ENCODE data around the gene MT3.

The MT3 gene

GRCh38 chr16:56583351-56584168, 5.8 kb upstream of the MT3 start:
- H3K36me3 ChIP-seq (ENCODE audit: control insufficient read depth, low read depth, low read length) = no peaks in the 10 kb centered on the region
- H3K4me1 ChIP-seq (ENCODE audit: control insufficient read depth, low read depth, low read length) = no peaks in the 10 kb centered on the region
- no peak overlapping the region for H3K27ac ChIP-seq (ENCODE audit: low read length)
- no peaks in the 10 kb centered on the region for H3K9me3 ChIP-seq (ENCODE audit: control insufficient read depth, low read depth, low read length)
- peaks cover 19% of the 10 kb centered on the region for H3K27me3 ChIP-seq (ENCODE audit: control insufficient read depth, insufficient read depth, low read length)
- H3K9ac ChIP-seq (ENCODE audit: low read length) = no peak overlapping the region
- H3K4me3 ChIP-seq (ENCODE audit: low read length) = no peak overlapping the region

GRCh38 chr16:56584276-56584675, 5.1 kb upstream of the MT3 start:
- Histone ChIP-seq H3K27me3 (ENCODE audit: control insufficient read depth, insufficient read depth, low read length) (peaks cover 26% of the 10 kb centered on the region), H3K9me3 (ENCODE audit: control insufficient read depth, low read depth, low read length) (no peaks in the 10 kb centered on the region), H3K27ac (ENCODE audit: low read length) (no peak overlapping the region), H3K9ac (ENCODE audit: low read length) (no peak overlapping the region), H3K36me3 (ENCODE audit: control insufficient read depth, low read depth, low read length) (no peaks in the 10 kb centered on the region), H3K4me1 (ENCODE audit: control insufficient read depth, low read depth, low read length) (no peaks in the 10 kb centered on the region), H3K4me3 (ENCODE audit: low read length) (no peak overlapping the region)

- Histone ChIP-seq H3K27me3 (ENCODE audit: control insufficient read depth, insufficient read depth, low read length) (peaks cover 51% of the 10 kb centered on the region), H3K4me3 (ENCODE audit: low read length) (peak overlapping the region; percentile 61)
Observed at GRCh38 chr16:56588781-56589140, 567 bp upstream of the MT3 start.

DNA sequence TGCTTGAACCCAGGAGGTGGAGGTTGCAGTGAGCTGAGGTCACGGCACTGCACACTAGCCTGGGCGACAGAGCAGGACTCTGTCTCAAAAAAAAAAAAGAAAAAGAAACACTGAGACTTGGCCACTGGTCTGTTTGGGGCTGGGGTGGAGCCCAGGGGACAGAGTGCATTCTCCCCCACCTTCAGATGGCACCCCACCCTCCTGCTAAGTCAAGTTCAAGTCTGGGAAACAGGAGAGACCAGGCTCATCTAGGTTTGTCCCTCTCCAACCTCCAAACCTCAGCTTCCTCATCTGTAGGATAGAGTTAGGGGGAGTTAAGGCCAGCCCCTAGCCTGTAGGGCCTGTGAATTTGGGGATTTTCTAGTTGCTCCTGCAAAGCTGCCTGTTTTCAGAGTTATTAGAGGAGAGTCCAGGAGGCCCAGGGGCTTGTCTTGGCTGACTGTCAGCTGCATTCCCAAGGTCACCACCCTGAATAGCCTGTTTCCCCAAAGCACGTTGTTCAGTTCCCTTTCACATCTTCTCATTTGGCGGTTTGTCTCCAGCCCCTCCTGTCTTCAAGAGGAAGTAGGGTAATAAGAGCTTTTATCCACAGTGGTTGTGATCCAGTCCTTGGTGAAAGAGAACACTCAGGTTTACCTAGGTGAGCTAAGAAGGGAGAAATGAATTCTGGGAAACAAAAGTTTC, 2.2 kb downstream of the MT3 start:
- Histone ChIP-seq H3K36me3 (ENCODE audit: control insufficient read depth, low read depth, low read length) (no peaks in the 10 kb centered on the region), H3K4me1 (ENCODE audit: control insufficient read depth, low read depth, low read length) (no peaks in the 10 kb centered on the region), H3K4me3 (ENCODE audit: low read length) (no peak overlapping the region), H3K9ac (ENCODE audit: low read length) (no peak overlapping the region), H3K9me3 (ENCODE audit: control insufficient read depth, low read depth, low read length) (no peaks in the 10 kb centered on the region), H3K27ac (ENCODE audit: low read length) (no peak overlapping the region), H3K27me3 (ENCODE audit: control insufficient read depth, insufficient read depth, low read length) (peaks cover 51% of the 10 kb centered on the region)

More at GRCh38 chr16:56588781-56589140, 567 bp upstream of the MT3 start:
- H3K9ac ChIP-seq (ENCODE audit: low read length) = no peak overlapping the region
- no peaks in the 10 kb centered on the region for H3K36me3 ChIP-seq (ENCODE audit: control insufficient read depth, low read depth, low read length)
- no peaks in the 10 kb centered on the region for H3K4me1 ChIP-seq (ENCODE audit: control insufficient read depth, low read depth, low read length)
- no peaks in the 10 kb centered on the region for H3K9me3 ChIP-seq (ENCODE audit: control insufficient read depth, low read depth, low read length)
- H3K27ac ChIP-seq (ENCODE audit: low read length) = no peak overlapping the region

DNA sequence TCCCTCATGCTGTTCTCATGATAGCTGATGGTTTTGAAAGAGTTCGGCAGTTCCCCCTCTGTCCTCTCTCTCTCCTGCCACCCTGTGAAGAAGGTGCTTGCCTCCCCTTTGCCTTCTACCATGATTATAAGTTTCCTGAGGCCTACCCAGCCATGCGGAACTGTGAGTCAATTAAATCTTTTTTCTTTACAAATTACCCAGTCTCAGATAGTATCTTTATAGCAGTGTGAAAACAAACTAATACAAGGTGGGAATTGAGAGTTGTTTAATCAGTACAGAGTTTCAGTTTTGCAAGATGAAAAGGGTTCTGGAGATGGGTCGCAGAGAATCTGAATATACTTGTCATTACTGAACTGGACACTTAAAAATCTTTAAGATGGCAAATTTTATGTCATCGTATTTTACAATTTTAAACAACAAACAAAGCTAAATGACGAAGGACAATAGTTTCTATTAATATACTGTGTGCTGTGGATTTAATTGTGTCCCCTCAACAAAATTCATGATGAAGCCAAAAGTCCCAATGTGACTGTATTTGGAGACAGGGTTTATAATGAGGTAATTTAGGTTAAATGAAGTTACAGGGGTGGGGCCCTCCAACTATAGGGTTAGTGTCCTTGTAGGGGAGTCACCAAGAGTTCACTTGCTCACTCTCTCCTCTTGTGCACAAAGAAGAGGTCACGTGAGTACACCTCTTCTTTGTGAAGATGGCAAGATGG, 4.4 kb downstream of the MT3 start:
- no peaks in the 10 kb centered on the region for H3K9me3 ChIP-seq (ENCODE audit: control insufficient read depth, low read depth, low read length)
- H3K36me3 ChIP-seq (ENCODE audit: control insufficient read depth, low read depth, low read length) = no peaks in the 10 kb centered on the region
- no peak overlapping the region for H3K4me3 ChIP-seq (ENCODE audit: low read length)
- H3K4me1 ChIP-seq (ENCODE audit: control insufficient read depth, low read depth, low read length) = no peaks in the 10 kb centered on the region
- peaks cover 31% of the 10 kb centered on the region for H3K27me3 ChIP-seq (ENCODE audit: control insufficient read depth, insufficient read depth, low read length)
- no peak overlapping the region for H3K27ac ChIP-seq (ENCODE audit: low read length)
- no peak overlapping the region for H3K9ac ChIP-seq (ENCODE audit: low read length)

DNA sequence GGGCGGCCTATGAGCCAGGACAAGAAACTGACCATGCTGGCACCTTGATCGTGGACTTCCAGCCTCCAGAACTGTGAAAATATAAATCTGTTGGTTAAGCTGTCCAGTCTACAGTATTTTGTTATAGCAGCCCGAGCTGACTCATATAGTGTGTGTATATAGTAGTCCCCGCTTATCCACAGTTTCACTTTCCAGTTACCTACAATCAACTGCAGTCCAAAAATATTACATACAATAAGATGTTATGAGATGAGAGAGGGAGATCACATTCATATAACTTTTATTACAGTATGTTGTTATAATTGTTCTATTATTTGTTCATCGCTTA, 4.9 kb downstream of the MT3 start:
- H3K4me3 ChIP-seq (ENCODE audit: low read length) = no peak overlapping the region
- no peaks in the 10 kb centered on the region for H3K36me3 ChIP-seq (ENCODE audit: control insufficient read depth, low read depth, low read length)
- no peaks in the 10 kb centered on the region for H3K4me1 ChIP-seq (ENCODE audit: control insufficient read depth, low read depth, low read length)
- no peak overlapping the region for H3K9ac ChIP-seq (ENCODE audit: low read length)
- H3K27me3 ChIP-seq (ENCODE audit: control insufficient read depth, insufficient read depth, low read length) = peaks cover 26% of the 10 kb centered on the region
- no peaks in the 10 kb centered on the region for H3K9me3 ChIP-seq (ENCODE audit: control insufficient read depth, low read depth, low read length)
- H3K27ac ChIP-seq (ENCODE audit: low read length) = no peak overlapping the region

DNA sequence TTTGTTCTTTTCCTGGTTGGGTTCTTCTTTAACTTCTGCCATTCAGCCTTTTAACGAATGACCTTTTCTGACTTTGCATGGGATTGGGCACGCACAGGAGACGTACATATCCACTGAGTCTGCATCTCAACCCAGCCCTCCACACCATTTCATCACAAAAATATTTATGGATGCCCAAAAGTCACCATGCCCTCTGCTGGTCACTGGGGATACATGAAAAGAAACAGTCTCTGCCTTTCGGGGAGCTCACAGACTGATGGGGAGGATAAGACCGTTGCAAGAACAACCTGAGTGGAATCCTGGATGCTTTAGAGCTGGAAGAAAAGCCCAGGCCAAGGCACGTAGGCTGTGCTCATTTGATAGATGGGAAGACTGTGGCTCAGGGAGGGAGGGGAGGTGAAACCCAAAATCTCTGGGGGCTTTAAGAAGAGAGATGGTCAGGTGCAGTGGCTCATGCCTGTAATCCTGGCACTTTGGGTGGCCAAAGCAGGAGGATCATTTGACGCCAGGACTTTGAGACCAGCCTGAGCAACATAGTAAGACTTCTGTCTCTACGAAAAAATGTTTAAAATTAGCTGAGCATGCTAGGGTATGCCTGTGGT, 11.2 kb downstream of the MT3 start:
- H3K27me3 ChIP-seq (ENCODE audit: control insufficient read depth, insufficient read depth, low read length) = peaks cover 4% of the 10 kb centered on the region
- H3K27ac ChIP-seq (ENCODE audit: low read length) = no peak overlapping the region
- H3K9me3 ChIP-seq (ENCODE audit: control insufficient read depth, low read depth, low read length) = no peaks in the 10 kb centered on the region
- H3K4me1 ChIP-seq (ENCODE audit: control insufficient read depth, low read depth, low read length) = no peaks in the 10 kb centered on the region
- no peak overlapping the region for H3K4me3 ChIP-seq (ENCODE audit: low read length)
- H3K9ac ChIP-seq (ENCODE audit: low read length) = no peak overlapping the region
- no peaks in the 10 kb centered on the region for H3K36me3 ChIP-seq (ENCODE audit: control insufficient read depth, low read depth, low read length)

- Histone ChIP-seq H3K27ac (ENCODE audit: low read length) (no peak overlapping the region), H3K36me3 (ENCODE audit: control insufficient read depth, low read depth, low read length) (no peaks in the 10 kb centered on the region), H3K4me1 (ENCODE audit: control insufficient read depth, low read depth, low read length) (no peaks in the 10 kb centered on the region), H3K9me3 (ENCODE audit: control insufficient read depth, low read depth, low read length) (no peaks in the 10 kb centered on the region), H3K27me3 (ENCODE audit: control insufficient read depth, insufficient read depth, low read length) (peaks cover 10% of the 10 kb centered on the region), H3K4me3 (ENCODE audit: low read length) (no peak overlapping the region), H3K9ac (ENCODE audit: low read length) (no peak overlapping the region)
Observed at GRCh38 chr16:56601325-56601724, 12.0 kb downstream of the MT3 start.

- H3K4me3 ChIP-seq (ENCODE audit: low read length) = no peak overlapping the region
- peaks cover 3% of the 10 kb centered on the region for H3K4me1 ChIP-seq (ENCODE audit: control insufficient read depth, low read depth, low read length)
- no peaks in the 10 kb centered on the region for H3K9me3 ChIP-seq (ENCODE audit: control insufficient read depth, low read depth, low read length)
- no peak overlapping the region for H3K27ac ChIP-seq (ENCODE audit: low read length)
- H3K36me3 ChIP-seq (ENCODE audit: control insufficient read depth, low read depth, low read length) = no peaks in the 10 kb centered on the region
- H3K27me3 ChIP-seq (ENCODE audit: control insufficient read depth, insufficient read depth, low read length) = peaks cover 32% of the 10 kb centered on the region
- H3K9ac ChIP-seq (ENCODE audit: low read length) = no peak overlapping the region
Observed at GRCh38 chr16:56603589-56603988, 14.3 kb downstream of the MT3 start.

DNA sequence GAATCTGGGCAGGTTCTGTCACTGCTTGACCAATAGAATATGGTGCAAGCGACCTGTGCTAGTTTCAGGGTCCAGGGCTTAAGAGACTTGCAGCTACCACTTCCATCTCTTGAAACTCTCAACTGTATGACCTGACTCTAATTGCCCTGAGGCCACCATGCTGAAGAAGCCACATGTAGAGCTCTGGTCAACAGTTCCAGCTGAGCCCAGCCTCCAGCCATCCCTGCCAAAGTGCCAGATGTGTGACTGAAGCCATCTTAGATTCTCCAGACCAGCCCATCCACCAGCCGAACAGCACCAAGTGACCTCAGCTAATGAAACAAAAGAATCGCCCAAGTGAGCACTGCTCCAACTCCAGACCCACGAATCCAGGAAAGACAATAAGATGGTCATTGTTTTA, 15.6 kb downstream of the MT3 start:
- H3K9me3 ChIP-seq (ENCODE audit: control insufficient read depth, low read depth, low read length) = no peaks in the 10 kb centered on the region
- peaks cover 10% of the 10 kb centered on the region for H3K4me1 ChIP-seq (ENCODE audit: control insufficient read depth, low read depth, low read length)
- no peak overlapping the region for H3K27ac ChIP-seq (ENCODE audit: low read length)
- H3K36me3 ChIP-seq (ENCODE audit: control insufficient read depth, low read depth, low read length) = no peaks in the 10 kb centered on the region
- H3K27me3 ChIP-seq (ENCODE audit: control insufficient read depth, insufficient read depth, low read length) = peaks cover 46% of the 10 kb centered on the region
- H3K9ac ChIP-seq (ENCODE audit: low read length) = no peak overlapping the region
- no peak overlapping the region for H3K4me3 ChIP-seq (ENCODE audit: low read length)

DNA sequence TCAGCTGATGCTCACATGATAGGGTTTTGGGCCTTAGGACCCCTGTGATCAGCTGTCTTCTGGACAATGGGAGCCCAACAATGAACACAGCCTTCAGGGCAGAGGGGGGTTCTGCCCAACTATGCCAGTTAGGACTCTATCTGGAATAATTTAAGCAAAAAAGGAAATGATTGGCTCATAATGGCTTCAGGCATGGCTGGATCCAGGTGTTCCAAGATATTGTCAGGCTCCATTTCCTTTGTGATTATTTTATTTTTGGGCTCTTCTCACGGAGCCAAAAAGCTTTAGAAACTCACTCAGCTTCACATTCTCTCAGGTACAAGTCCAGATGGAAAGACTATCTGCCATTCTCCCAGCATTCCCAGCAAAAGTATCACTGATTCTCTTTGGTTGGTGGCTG, 16.1 kb downstream of the MT3 start:
- Histone ChIP-seq H3K4me3 (ENCODE audit: low read length) (no peak overlapping the region), H3K4me1 (ENCODE audit: control insufficient read depth, low read depth, low read length) (peaks cover 13% of the 10 kb centered on the region), H3K9me3 (ENCODE audit: control insufficient read depth, low read depth, low read length) (no peaks in the 10 kb centered on the region), H3K27ac (ENCODE audit: low read length) (no peak overlapping the region), H3K9ac (ENCODE audit: low read length) (no peak overlapping the region), H3K36me3 (ENCODE audit: control insufficient read depth, low read depth, low read length) (no peaks in the 10 kb centered on the region), H3K27me3 (ENCODE audit: control insufficient read depth, insufficient read depth, low read length) (peaks cover 51% of the 10 kb centered on the region)
